Body of pancreas (tissue), 4 donors: ENCODE data around the gene RAVER1. TPM values are rescaled to one million over a fixed set of nuclear protein-coding genes. Genes with fewer than 3 reads are reported as not detected.

Source experiments
- ATAC-seq: fragments of 150-250 bp; one replicate; pipeline ENCODE4 v1.9.1; 2016
- DNase-seq, 4 donors: peaks; one replicate each; pipeline ENCODE4 v3.0.0-alpha.2; 2019
- H3K27ac ChIP-seq, 4 donors: fragments of 200-600 bp; sonication (generic); 1 replicate in 3 of 4; 2 replicates in 1 of 4; pipeline versions ENCODE4 v1.5.1 to v1.6.1; 2016 to 2019; ENCODE audit warnings: mild to moderate bottlenecking in 1 of 4, mixed read lengths in 1 of 4, moderate library complexity in 1 of 4
- H3K27me3 ChIP-seq, 2 donors: fragments of 200-600 bp; sonication (generic); one replicate each; pipeline ENCODE4 v1.6.0; 2016; ENCODE audit warnings: mild to moderate bottlenecking in 1 of 2
- H3K36me3 ChIP-seq, 2 donors: fragments of 200-600 bp; sonication (generic); replicated peaks in 1 of 2; 2 replicates each; pipeline ENCODE4 v1.5.1; 2016; ENCODE audit warnings: low read depth in 2 of 2; ENCODE audit not compliant: insufficient read depth in 1 of 2
- H3K4me1 ChIP-seq: fragments of 200-600 bp; sonication (generic); one replicate; pipeline ENCODE4 v1.6.0; 2016
- H3K4me3 ChIP-seq, 2 donors: fragments of 200-600 bp; sonication (generic); 1 replicate in 1 of 2; 2 replicates in 1 of 2; pipeline ENCODE4 v1.5.1; 2016 to 2019
- H3K9me3 ChIP-seq, 3 donors: fragments of 200-600 bp; sonication (generic); 1 replicate in 2 of 3; 2 replicates in 1 of 3; pipeline ENCODE4 v1.5.1; 2016
- CTCF ChIP-seq, 7 experiments: fragments of 450-650 bp in 4 of 7; fragments of 200-600 bp in 3 of 7; sonication (generic) in 3 of 7; IDR thresholded peaks; one replicate each; pipeline ENCODE4 v1.5.1; 2016 to 2019; ENCODE audit warnings: antibody characterized with exemption in 7 of 7
- POLR2A ChIP-seq, 3 donors: fragments of 450-650 bp; IDR thresholded peaks; one replicate each; pipeline ENCODE4 v1.6.1; 2016; ENCODE audit warnings: antibody characterized with exemption in 3 of 3, mild to moderate bottlenecking in 2 of 3
- WGBS, 2 donors: methylation state at CpG; one replicate each; pipeline ENCODE4 v1.1.5; 2017; 5-methylcytosine and 5-hydroxymethylcytosine counted together
- intact Hi-C: fragments of 100-400 bp; cut with DNase I; formaldehyde crosslinking; loops from one replicate; pipeline ENCODE4 v1.15.1; 2023
- total RNA-seq, 2 donors: library from RNA; depleted of rRNA; stranded (reverse); fragments of >200 nt; gene quantifications; one replicate each; pipeline ENCODE4 v1.1.0, GENCODE V29; 2016

The RAVER1 gene
- total RNA-seq, 2 donors from 2014 or later, result 9.9 to 30.7 TPM

GRCh38 chr19:10329555-10329954 is 3.8 kb downstream of the RAVER1 start:
- Histone ChIP-seq H3K9me3 (no peaks in the 10 kb centered on the region), H3K4me1 (peaks cover 23% of the 10 kb centered on the region), H3K27me3 (no peaks in the 10 kb centered on the region), H3K36me3 (peaks cover 0 to 33% of the 10 kb centered on the region in 2 donors), H3K4me3 (no peak overlapping the region), H3K27ac (no peak overlapping the region)
- ATAC-seq, result no peak
- intact Hi-C loops, result no loop called here
- WGBS, 2 donors, result 88 to 93% methylated on average over 3 to 13 of the region's 13 CpGs
- DNase-seq, result no peak
- TF ChIP-seq POLR2A (IDR thresholded peaks at IDR 0.05), result no peak
- TF ChIP-seq CTCF (IDR thresholded peaks at IDR 0.05), result no peak

GRCh38 chr19:10328558-10329429 is 4.5 kb downstream of the RAVER1 start:
- intact Hi-C loops, result no loop called here
- WGBS, 2 donors, result 93 to 94% methylated on average over 21 to 39 of the region's 41 CpGs
- H3K36me3 ChIP-seq, result peaks cover 0 to 33% of the 10 kb centered on the region in 2 donors
- no peaks in the 10 kb centered on the region for H3K27me3 ChIP-seq
- TF ChIP-seq CTCF (IDR thresholded peaks at IDR 0.05) (no peak), POLR2A (IDR thresholded peaks at IDR 0.05) (no peak)
- ATAC-seq, result no peak
- H3K9me3 ChIP-seq, result no peaks in the 10 kb centered on the region
- H3K4me3 ChIP-seq, result no peak overlapping the region
- H3K27ac ChIP-seq, result no peak overlapping the region
- DNase-seq, result no peak
- H3K4me1 ChIP-seq, result peaks cover 15% of the 10 kb centered on the region

GRCh38 chr19:10327793-10328192 is 5.5 kb downstream of the RAVER1 start:
- no peaks in the 10 kb centered on the region for H3K27me3 ChIP-seq
- H3K4me1 ChIP-seq, result peaks cover 13% of the 10 kb centered on the region
- TF ChIP-seq CTCF (IDR thresholded peaks at IDR 0.05) (no peak), POLR2A (IDR thresholded peaks at IDR 0.05) (no peak)
- no peaks in the 10 kb centered on the region for H3K9me3 ChIP-seq
- WGBS, 2 donors, result 91 to 92% methylated on average over 5 to 7 of the region's 7 CpGs
- intact Hi-C loops, result no loop called here
- peaks cover 0 to 33% of the 10 kb centered on the region in 2 donors for H3K36me3 ChIP-seq
- DNase-seq, result no peak
- no peak overlapping the region for H3K4me3 ChIP-seq
- no peak overlapping the region for H3K27ac ChIP-seq
- ATAC-seq, result no peak

- Histone ChIP-seq H3K9me3 (no peaks in the 10 kb centered on the region), H3K36me3 (peaks cover 0 to 47% of the 10 kb centered on the region in 2 donors), H3K4me1 (no peaks in the 10 kb centered on the region), H3K27ac (no peak overlapping the region), H3K4me3 (no peak overlapping the region), H3K27me3 (no peaks in the 10 kb centered on the region)
- WGBS, 2 donors, result 85 to 87% methylated on average over 8 of the region's 8 CpGs
- intact Hi-C loops, result no loop called here
- DNase-seq (no peak), ATAC-seq (no peak)
- TF ChIP-seq CTCF (IDR thresholded peaks at IDR 0.05) (no peak), POLR2A (IDR thresholded peaks at IDR 0.05) (no peak)
Measured at GRCh38 chr19:10325732-10326131, 7.6 kb downstream of the RAVER1 start.
